Rectal smooth muscle tissue (tissue), 1 donor: ENCODE measurements around the gene GLRX2.
"Not testable (repeated sequence)": the region's sequence is repeated elsewhere in the genome, so short reads cannot be mapped to it uniquely, and the experiment has no call there.

Source experiments
- H3K27ac ChIP-seq: one replicate; pipeline ENCODE4 v1.7.0; 2013; ENCODE audit warnings: low read depth, low read length, inconsistent platforms
- H3K27me3 ChIP-seq: one replicate; pipeline ENCODE4 v1.7.0; 2013; ENCODE audit warnings: low read length; ENCODE audit not compliant: control insufficient read depth, insufficient read depth
- H3K36me3 ChIP-seq: one replicate; pipeline ENCODE4 v1.7.0; 2013; ENCODE audit warnings: low read length; ENCODE audit not compliant: control insufficient read depth, insufficient read depth
- H3K4me1 ChIP-seq: one replicate; pipeline ENCODE4 v1.7.0; 2013; ENCODE audit warnings: low read length; ENCODE audit not compliant: control insufficient read depth, insufficient read depth
- H3K4me3 ChIP-seq: one replicate; pipeline ENCODE4 v1.7.0; 2013; ENCODE audit warnings: low read length
- H3K9ac ChIP-seq: one replicate; pipeline ENCODE4 v1.7.0; 2013; ENCODE audit warnings: low read length

The GLRX2 gene

DNA sequence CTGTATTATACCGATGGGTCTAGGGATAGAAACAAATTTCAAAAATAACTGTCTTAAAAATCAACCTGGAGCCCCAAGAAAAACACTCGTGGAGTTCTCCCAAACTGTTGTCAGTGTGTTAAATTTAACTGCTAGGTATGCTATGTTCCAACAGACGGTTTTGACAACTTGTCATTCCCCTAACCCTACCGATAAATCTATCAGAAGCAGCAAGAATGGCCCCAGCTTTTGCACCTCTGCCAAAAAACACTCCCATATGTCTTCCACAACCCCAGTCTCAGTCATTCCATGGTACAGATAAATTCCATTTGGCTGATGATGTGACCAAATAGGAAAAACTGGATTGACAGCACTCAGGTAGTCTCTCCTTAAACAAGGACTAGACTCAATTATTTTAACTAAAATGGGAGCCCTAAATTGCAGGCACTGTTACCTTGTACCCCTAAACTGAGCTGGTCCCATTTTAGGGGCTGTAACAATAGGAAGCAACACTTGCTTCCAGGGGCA is 51.0 kb downstream of the GLRX2 start:
- H3K4me1 ChIP-seq = peaks cover 3% of the 10 kb centered on the region

GRCh38 chr1:193048913-193049312 is 56.3 kb downstream of the GLRX2 start:
- not testable (repeated sequence) for H3K27me3 ChIP-seq, H3K4me1 ChIP-seq, H3K4me3 ChIP-seq, H3K9ac ChIP-seq, H3K27ac ChIP-seq, H3K36me3 ChIP-seq

More for the DNA sequence above, 51.0 kb downstream of the GLRX2 start:
- no peak overlapping the region for H3K9ac ChIP-seq
- H3K27me3 ChIP-seq = no peaks in the 10 kb centered on the region
- H3K36me3 ChIP-seq = no peaks in the 10 kb centered on the region
- H3K4me3 ChIP-seq = no peak overlapping the region
- H3K27ac ChIP-seq = no peak overlapping the region
